CD14-positive monocyte (primary cell): ENCODE data around the gene SPATS2. TPM values are rescaled to one million over a fixed set of nuclear protein-coding genes. Genes with fewer than 3 reads are reported as not detected.

Source experiments
- DNase-seq, 3 donors: peaks; one replicate each; pipeline ENCODE4 v3.0.0-alpha.2; 2011 to 2022
- H2AFZ ChIP-seq: 2 replicates; pipeline ENCODE4 v1.6.0; 2012; ENCODE audit warnings: mild to moderate bottlenecking, low read depth, low read length, inconsistent platforms; ENCODE audit not compliant: insufficient read depth, poor library complexity, severe bottlenecking
- H3K27ac ChIP-seq, 2 donors: 1 replicate in 1 of 2; 2 replicates in 1 of 2; pipeline ENCODE4 v1.5.1; 2012 to 2013; ENCODE audit warnings: low read length in 2 of 2, control low read depth in 1 of 2, inconsistent platforms in 1 of 2, low read depth in 1 of 2, mild to moderate bottlenecking in 1 of 2
- H3K27me3 ChIP-seq, 2 donors: one replicate each; pipeline versions ENCODE4 v1.6.0 to v1.6.1; 2011 to 2013; ENCODE audit warnings: low read length in 2 of 2; ENCODE audit not compliant: control insufficient read depth in 2 of 2, insufficient read depth in 2 of 2
- H3K36me3 ChIP-seq, 2 donors: replicated peaks in 1 of 2; 1 replicate in 1 of 2; 2 replicates in 1 of 2; pipeline versions ENCODE4 v1.5.1 to v1.6.1; 2012 to 2013; ENCODE audit warnings: low read length in 2 of 2, control low read depth in 1 of 2, inconsistent platforms in 1 of 2, mild to moderate bottlenecking in 1 of 2; ENCODE audit not compliant: insufficient read depth in 2 of 2, control insufficient read depth in 1 of 2
- H3K4me1 ChIP-seq, 2 donors: 1 replicate in 1 of 2; 2 replicates in 1 of 2; pipeline versions ENCODE4 v1.5.1 to v1.6.1; 2012 to 2013; ENCODE audit warnings: low read length in 2 of 2, control low read depth in 1 of 2, inconsistent platforms in 1 of 2, mild to moderate bottlenecking in 1 of 2, moderate library complexity in 1 of 2; ENCODE audit not compliant: insufficient read depth in 2 of 2, control insufficient read depth in 1 of 2
- H3K4me2 ChIP-seq: replicated peaks from 2 replicates; pipeline ENCODE3; 2012; ENCODE audit warnings: low read length, moderate library complexity, mild to moderate bottlenecking; ENCODE audit not compliant: poor library complexity, severe bottlenecking; ENCODE audit errors: extremely low read depth
- H3K4me3 ChIP-seq, 3 experiments: fragments of 200-600 bp in 1 of 3; sonication (generic) in 1 of 3; replicated peaks in 1 of 3; 1 replicate in 2 of 3; 2 replicates in 1 of 3; pipeline ENCODE4 v1.5.1; 2011 to 2013; ENCODE audit warnings: low read length in 3 of 3, mild to moderate bottlenecking in 3 of 3, control low read depth in 2 of 3, low read depth in 2 of 3, inconsistent platforms in 1 of 3, moderate library complexity in 1 of 3
- H3K79me2 ChIP-seq: 2 replicates; pipeline ENCODE4 v1.6.0; 2012; ENCODE audit warnings: mild to moderate bottlenecking, control low read depth, inconsistent platforms, low read length, moderate library complexity; ENCODE audit not compliant: insufficient read depth
- H3K9ac ChIP-seq: 2 replicates; pipeline ENCODE4 v1.6.0; 2017; ENCODE audit warnings: low read length, mild to moderate bottlenecking; ENCODE audit not compliant: insufficient read depth, poor library complexity, severe bottlenecking
- H3K9me3 ChIP-seq, 2 donors: replicated peaks in 1 of 2; 1 replicate in 1 of 2; 2 replicates in 1 of 2; pipeline versions ENCODE4 v1.5.1 to v1.6.1; 2012 to 2013; ENCODE audit warnings: low read length in 2 of 2, control low read depth in 1 of 2; ENCODE audit not compliant: control insufficient read depth in 1 of 2, insufficient read depth in 1 of 2
- H4K20me1 ChIP-seq: 2 replicates; pipeline ENCODE4 v1.6.0; 2012; ENCODE audit warnings: mild to moderate bottlenecking, low read length, control low read depth, moderate library complexity; ENCODE audit not compliant: insufficient read depth
- H3K27ac Mint-ChIP-seq, 7 donors: one replicate each; pipeline ENCODE4 v1.8.0; 2020; ENCODE audit warnings: mild to moderate bottlenecking in 7 of 7, mixed read lengths in 7 of 7, moderate library complexity in 6 of 7, inconsistent platforms in 2 of 7
- H3K27me3 Mint-ChIP-seq, 3 donors: one replicate each; pipeline ENCODE4 v1.8.0; 2021 to 2022; ENCODE audit warnings: low read depth in 3 of 3, mild to moderate bottlenecking in 3 of 3, mixed read lengths in 3 of 3, moderate library complexity in 3 of 3, inconsistent platforms in 1 of 3
- H3K36me3 Mint-ChIP-seq, 2 donors: one replicate each; pipeline ENCODE4 v1.8.0; 2020; ENCODE audit warnings: mixed read lengths in 2 of 2, inconsistent platforms in 1 of 2, mild to moderate bottlenecking in 1 of 2
- H3K4me1 Mint-ChIP-seq: one replicate; pipeline ENCODE4 v1.8.0; 2020; ENCODE audit warnings: mild to moderate bottlenecking, mixed read lengths
- H3K4me3 Mint-ChIP-seq, 2 donors: one replicate each; pipeline ENCODE4 v1.8.0; 2020; ENCODE audit warnings: mild to moderate bottlenecking in 2 of 2, mixed read lengths in 2 of 2, moderate library complexity in 1 of 2
- H3K9me3 Mint-ChIP-seq, 7 donors: one replicate each; pipeline ENCODE4 v1.8.0; 2020 to 2022; ENCODE audit warnings: mixed read lengths in 7 of 7, mild to moderate bottlenecking in 6 of 7, moderate library complexity in 6 of 7, inconsistent platforms in 2 of 7
- CTCF ChIP-seq: fragments of 200-600 bp; IDR thresholded peaks from one replicate; pipeline ENCODE4 v1.8.0; 2022; ENCODE audit warnings: antibody characterized with exemption, mild to moderate bottlenecking
- WGBS: methylation state at CpG from one replicate; pipeline ENCODE4 v1.1.5; 2013; ENCODE audit warnings: missing lambda C conversion rate; ENCODE audit not compliant: insufficient coverage; 5-methylcytosine and 5-hydroxymethylcytosine counted together
- intact Hi-C, 2 donors: fragments of 100-400 bp; cut with micrococcal nuclease; formaldehyde crosslinking; loops; one replicate each; pipeline versions ENCODE4 v1.15.0 to v1.15.1; 2023
- polyA plus RNA-seq, 3 donors: library from polyadenylated mRNA; depleted of rRNA in 1 of 3; unstranded in 2 of 3; stranded (reverse) in 1 of 3; fragments of 300-500 nt in 2 of 3; fragments of >200 nt in 1 of 3; fragmentation: Illumina TruSeq in 2 of 3; gene quantifications; 1 replicate in 2 of 3; 2 replicates in 1 of 3; pipeline ENCODE4 v1.2.3, GENCODE V29; 2012 to 2021

The SPATS2 gene
- polyA plus RNA-seq, 3 donors, result 1.1 to 3.2 (median 1.8) TPM

DNA sequence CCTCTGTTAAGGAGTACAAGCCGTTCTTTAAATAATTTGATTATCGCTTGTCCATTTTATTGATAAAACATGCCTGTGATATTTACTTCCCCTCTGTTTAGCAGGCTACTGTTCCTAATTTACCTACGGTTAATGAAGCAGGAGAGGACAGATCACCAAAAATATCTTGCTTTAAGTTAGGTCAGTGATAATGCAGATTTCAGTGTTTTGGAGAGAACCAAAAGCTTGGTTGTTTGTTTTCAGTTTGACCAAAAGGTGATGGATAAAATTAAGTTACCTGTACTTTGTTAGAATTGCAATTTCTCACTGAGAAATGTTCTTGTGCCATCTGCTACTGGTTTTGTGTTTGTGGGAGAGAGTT is 958 bp downstream of the SPATS2 start:
- no peaks in the 10 kb centered on the region for H3K79me2 ChIP-seq
- Mint-ChIP-seq H3K4me3 (peak overlapping the region in 1 of 2 donors; percentile 97), H3K27me3 (peaks cover 0 to 2% (median 0%) of the 10 kb centered on the region in 3 donors), H3K4me1 (peaks cover 36% of the 10 kb centered on the region), H3K36me3 (peaks cover 0 to 4% of the 10 kb centered on the region in 2 donors), H3K9me3 (no peaks in the 10 kb centered on the region), H3K27ac (no peak overlapping the region)
- H3K27me3 ChIP-seq, result no peaks in the 10 kb centered on the region
- H3K27ac ChIP-seq, result no peak overlapping the region
- peak overlapping the region in 1 of 3 experiments; percentile 94 for H3K4me3 ChIP-seq
- TF ChIP-seq CTCF, result no peak
- H3K9ac ChIP-seq, result no peak overlapping the region
- peaks cover 33 to 39% of the 10 kb centered on the region in 2 donors for H3K4me1 ChIP-seq
- H3K4me2 ChIP-seq, result peak overlapping the region; percentile 91
- no peaks in the 10 kb centered on the region for H4K20me1 ChIP-seq
- H3K36me3 ChIP-seq, result no peaks in the 10 kb centered on the region
- H3K9me3 ChIP-seq, result no peaks in the 10 kb centered on the region
- no CpG with 5 or more reads among the region's 3 CpGs for WGBS
- intact Hi-C loops, result no loop called here
- peak overlapping the region; percentile 98 for H2AFZ ChIP-seq
- DNase-seq, result no peak

DNA sequence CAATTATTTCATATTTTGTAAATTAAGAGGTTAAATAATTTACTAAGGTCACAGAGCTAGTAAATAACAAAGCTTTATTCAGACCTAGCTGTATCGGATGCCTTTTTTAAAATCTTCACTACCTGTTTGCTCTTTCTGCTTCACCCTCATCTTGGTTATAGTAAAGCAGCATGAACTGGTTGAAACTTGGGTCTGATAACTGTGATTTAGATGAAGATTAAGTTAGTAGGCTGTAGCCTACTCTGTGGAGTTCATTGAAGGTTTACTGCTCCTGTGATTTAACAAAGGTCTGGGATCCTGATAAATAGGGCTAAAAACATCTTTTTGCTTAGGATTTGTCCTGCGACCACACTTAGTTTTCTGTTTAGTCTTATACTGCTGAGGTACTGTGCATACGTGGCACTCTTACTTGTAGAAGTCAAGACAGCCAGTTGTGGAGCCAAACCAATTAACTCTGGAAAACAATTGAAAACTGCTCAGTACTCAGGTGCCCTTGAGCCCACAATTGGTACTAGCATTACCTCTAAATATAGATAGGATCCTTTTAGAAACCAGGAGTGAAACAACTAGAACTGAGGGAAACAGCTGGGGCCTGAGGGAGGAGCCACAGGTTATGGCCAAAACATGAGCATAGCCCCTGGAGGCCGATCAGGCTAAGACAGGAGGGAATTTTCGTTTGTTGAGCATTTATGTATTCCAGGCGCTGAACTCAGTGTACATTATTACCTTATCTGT is 2.3 kb downstream of the SPATS2 start:
- Mint-ChIP-seq H3K4me1 (peaks cover 36% of the 10 kb centered on the region), H3K9me3 (no peaks in the 10 kb centered on the region), H3K4me3 (no peak overlapping the region), H3K36me3 (peaks cover 0 to 4% of the 10 kb centered on the region in 2 donors), H3K27ac (no peak overlapping the region), H3K27me3 (peaks cover 0 to 2% (median 0%) of the 10 kb centered on the region in 3 donors)
- no peaks in the 10 kb centered on the region for H3K27me3 ChIP-seq
- WGBS, result 79% methylated on average over 2 of the region's 6 CpGs
- H3K4me2 ChIP-seq, result no peak overlapping the region
- no peaks in the 10 kb centered on the region for H3K9me3 ChIP-seq
- no peaks in the 10 kb centered on the region for H3K36me3 ChIP-seq
- intact Hi-C loops, result no loop called here
- H4K20me1 ChIP-seq, result no peaks in the 10 kb centered on the region
- no peak overlapping the region for H3K9ac ChIP-seq
- H3K4me1 ChIP-seq, result peaks cover 29 to 38% of the 10 kb centered on the region in 2 donors
- H3K27ac ChIP-seq, result no peak overlapping the region
- no peak overlapping the region for H3K4me3 ChIP-seq
- H3K79me2 ChIP-seq, result no peaks in the 10 kb centered on the region
- TF ChIP-seq CTCF, result peak; percentile 16
- no peak overlapping the region for H2AFZ ChIP-seq
- DNase-seq, result no peak
